Vagina (tissue), 2 donors: Measurements from ENCODE around the gene RFX4. TPM values are rescaled to one million over a fixed set of nuclear protein-coding genes. Genes with fewer than 3 reads are reported as not detected.

Experiments
- DNase-seq, 2 donors: peaks; one replicate each; pipeline ENCODE4 v3.0.0-alpha.2; 2017; ENCODE audit errors: extremely low spot score in 2 of 2
- H3K27ac ChIP-seq: fragments of 200-600 bp; sonication (generic); one replicate; pipeline ENCODE4 v1.5.1; 2019
- H3K27me3 ChIP-seq: fragments of 200-600 bp; sonication (generic); one replicate; pipeline ENCODE4 v1.5.1; 2019
- H3K36me3 ChIP-seq, 2 donors: fragments of 200-600 bp; sonication (generic); one replicate each; pipeline ENCODE4 v1.5.1; 2017 to 2019
- H3K4me1 ChIP-seq: fragments of 200-600 bp; sonication (generic); one replicate; pipeline ENCODE4 v1.5.1; 2019
- H3K4me3 ChIP-seq, 2 donors: fragments of 200-600 bp; sonication (generic); 1 replicate in 1 of 2; 2 replicates in 1 of 2; pipeline ENCODE4 v1.5.1; 2016 to 2019
- H3K9me3 ChIP-seq: fragments of 200-600 bp; sonication (generic); one replicate; pipeline ENCODE4 v1.5.1; 2019
- CTCF ChIP-seq, 3 experiments: fragments of 450-650 bp in 2 of 3; fragments of 200-600 bp in 1 of 3; sonication (generic) in 1 of 3; IDR thresholded peaks; one replicate each; pipeline ENCODE4 v1.5.1; 2017 to 2019; ENCODE audit warnings: antibody characterized with exemption in 3 of 3, mild to moderate bottlenecking in 2 of 3, moderate library complexity in 2 of 3
- POLR2A ChIP-seq, 2 donors: fragments of 450-650 bp; IDR thresholded peaks; one replicate each; pipeline ENCODE4 v1.6.1; 2017; ENCODE audit warnings: antibody characterized with exemption in 2 of 2, mild to moderate bottlenecking in 2 of 2, moderate library complexity in 2 of 2
- POLR2AphosphoS5 ChIP-seq, 2 donors: sonication (generic); formaldehyde crosslinking; IDR thresholded peaks; one replicate each; pipeline ENCODE4 v1.9.0; 2017; ENCODE audit warnings: antibody characterized with exemption in 2 of 2, mild to moderate bottlenecking in 2 of 2, low read depth in 1 of 2; ENCODE audit not compliant: insufficient read depth in 1 of 2
- intact Hi-C: fragments of 100-400 bp; cut with DNase I; formaldehyde crosslinking; loops from one replicate; pipeline ENCODE4 v1.15.1; 2023
- total RNA-seq: library from RNA; depleted of rRNA; stranded (reverse); fragments of >200 nt; gene quantifications from one replicate; pipeline ENCODE4 v1.2.3, GENCODE V29; 2016

Gene RFX4
- total RNA-seq, 1 donor from 2014 or later = not detected

- no peaks in the 10 kb centered on the region for H3K4me1 ChIP-seq
- TF ChIP-seq POLR2A (IDR thresholded peaks at IDR 0.05) (no peak), CTCF (IDR thresholded peaks at IDR 0.05) (no peak), POLR2AphosphoS5 (IDR thresholded peaks at IDR 0.05; ENCODE audit: insufficient read depth in 1 of 2, low read depth in 1 of 2) (no peak)
- no peaks in the 10 kb centered on the region for H3K27me3 ChIP-seq
- H3K36me3 ChIP-seq = no peaks in the 10 kb centered on the region
- DNase-seq = no peak
- no peaks in the 10 kb centered on the region for H3K9me3 ChIP-seq
- no peak overlapping the region for H3K4me3 ChIP-seq
- intact Hi-C loops = no loop called here
- no peak overlapping the region for H3K27ac ChIP-seq
Observed at GRCh38 chr12:106599302-106599701, 16.5 kb downstream of the RFX4 start.

- intact Hi-C loops = no loop called here
Observed at GRCh38 chr12:106600503-106600902, 17.7 kb downstream of the RFX4 start.

GRCh38 chr12:106601031-106601430 lies 18.2 kb downstream of the RFX4 start:
- Histone ChIP-seq H3K27me3 (no peaks in the 10 kb centered on the region), H3K9me3 (no peaks in the 10 kb centered on the region), H3K4me3 (no peak overlapping the region), H3K4me1 (no peaks in the 10 kb centered on the region), H3K36me3 (no peaks in the 10 kb centered on the region), H3K27ac (no peak overlapping the region)
- no peak for DNase-seq
- TF ChIP-seq POLR2AphosphoS5 (IDR thresholded peaks at IDR 0.05; ENCODE audit: insufficient read depth in 1 of 2, low read depth in 1 of 2) (no peak), CTCF (IDR thresholded peaks at IDR 0.05) (no peak), POLR2A (IDR thresholded peaks at IDR 0.05) (no peak)
- intact Hi-C loops = no loop called here

More at GRCh38 chr12:106600503-106600902, 17.7 kb downstream of the RFX4 start:
- Histone ChIP-seq H3K4me3 (no peak overlapping the region), H3K36me3 (no peaks in the 10 kb centered on the region), H3K27me3 (no peaks in the 10 kb centered on the region), H3K27ac (no peak overlapping the region), H3K4me1 (no peaks in the 10 kb centered on the region), H3K9me3 (no peaks in the 10 kb centered on the region)
- no peak for DNase-seq
- TF ChIP-seq CTCF (IDR thresholded peaks at IDR 0.05) (no peak), POLR2A (IDR thresholded peaks at IDR 0.05) (no peak), POLR2AphosphoS5 (IDR thresholded peaks at IDR 0.05; ENCODE audit: insufficient read depth in 1 of 2, low read depth in 1 of 2) (no peak)

- Histone ChIP-seq H3K27me3 (no peaks in the 10 kb centered on the region), H3K36me3 (no peaks in the 10 kb centered on the region), H3K9me3 (no peaks in the 10 kb centered on the region), H3K27ac (no peak overlapping the region), H3K4me3 (no peak overlapping the region), H3K4me1 (no peaks in the 10 kb centered on the region)
- no peak for DNase-seq
- intact Hi-C loops = no loop called here
- no peak for TF ChIP-seq POLR2AphosphoS5 (IDR thresholded peaks at IDR 0.05; ENCODE audit: insufficient read depth in 1 of 2, low read depth in 1 of 2)
Observed at GRCh38 chr12:106601496-106601895, 18.7 kb downstream of the RFX4 start.

GRCh38 chr12:106602076-106602475 lies 19.3 kb downstream of the RFX4 start:
- no peak overlapping the region for H3K4me3 ChIP-seq
- no peaks in the 10 kb centered on the region for H3K4me1 ChIP-seq
- H3K9me3 ChIP-seq = no peaks in the 10 kb centered on the region
- no peak for DNase-seq
- H3K36me3 ChIP-seq = no peaks in the 10 kb centered on the region
- no peaks in the 10 kb centered on the region for H3K27me3 ChIP-seq
- TF ChIP-seq POLR2AphosphoS5 (IDR thresholded peaks at IDR 0.05; ENCODE audit: insufficient read depth in 1 of 2, low read depth in 1 of 2) (no peak), CTCF (IDR thresholded peaks at IDR 0.05) (no peak), POLR2A (IDR thresholded peaks at IDR 0.05) (no peak)
- intact Hi-C loops = no loop called here
- no peak overlapping the region for H3K27ac ChIP-seq
